Fibroblast of villous mesenchyme (primary cell): ENCODE measurements around the gene PDRG1. TPM values are rescaled to one million over a fixed set of nuclear protein-coding genes. Genes with fewer than 3 reads are reported as not detected.

Experiments used
- DNase-seq: peaks from one replicate; pipeline ENCODE4 v3.0.0-alpha.2; 2010; ENCODE audit warnings: low read depth
- H3K4me3 ChIP-seq: 2 replicates; pipeline ENCODE4 v1.5.1; 2011; ENCODE audit warnings: low read depth, mild to moderate bottlenecking, low read length
- total RNA-seq: library from RNA; depleted of rRNA; stranded (reverse); fragments of >200 nt; gene quantifications from 2 replicates; pipeline ENCODE4 v1.2.3, GENCODE V29; 2012
- TF ChIP-seq, protein P1 (sequence below): IDR thresholded peaks from 2 replicates; pipeline ENCODE4 v1.5.1; 2012; ENCODE audit warnings: low read depth, mild to moderate bottlenecking, low read length; ENCODE audit not compliant: insufficient read depth

Gene PDRG1
- total RNA-seq, 1 donor: 3.5 TPM

GRCh38 chr20:31916708-31917107, 35.1 kb downstream of the PDRG1 start:
- no peak for DNase-seq
- TF ChIP-seq, protein P1, sequence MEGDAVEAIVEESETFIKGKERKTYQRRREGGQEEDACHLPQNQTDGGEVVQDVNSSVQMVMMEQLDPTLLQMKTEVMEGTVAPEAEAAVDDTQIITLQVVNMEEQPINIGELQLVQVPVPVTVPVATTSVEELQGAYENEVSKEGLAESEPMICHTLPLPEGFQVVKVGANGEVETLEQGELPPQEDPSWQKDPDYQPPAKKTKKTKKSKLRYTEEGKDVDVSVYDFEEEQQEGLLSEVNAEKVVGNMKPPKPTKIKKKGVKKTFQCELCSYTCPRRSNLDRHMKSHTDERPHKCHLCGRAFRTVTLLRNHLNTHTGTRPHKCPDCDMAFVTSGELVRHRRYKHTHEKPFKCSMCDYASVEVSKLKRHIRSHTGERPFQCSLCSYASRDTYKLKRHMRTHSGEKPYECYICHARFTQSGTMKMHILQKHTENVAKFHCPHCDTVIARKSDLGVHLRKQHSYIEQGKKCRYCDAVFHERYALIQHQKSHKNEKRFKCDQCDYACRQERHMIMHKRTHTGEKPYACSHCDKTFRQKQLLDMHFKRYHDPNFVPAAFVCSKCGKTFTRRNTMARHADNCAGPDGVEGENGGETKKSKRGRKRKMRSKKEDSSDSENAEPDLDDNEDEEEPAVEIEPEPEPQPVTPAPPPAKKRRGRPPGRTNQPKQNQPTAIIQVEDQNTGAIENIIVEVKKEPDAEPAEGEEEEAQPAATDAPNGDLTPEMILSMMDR: no peak
- no peak overlapping the region for H3K4me3 ChIP-seq

DNA sequence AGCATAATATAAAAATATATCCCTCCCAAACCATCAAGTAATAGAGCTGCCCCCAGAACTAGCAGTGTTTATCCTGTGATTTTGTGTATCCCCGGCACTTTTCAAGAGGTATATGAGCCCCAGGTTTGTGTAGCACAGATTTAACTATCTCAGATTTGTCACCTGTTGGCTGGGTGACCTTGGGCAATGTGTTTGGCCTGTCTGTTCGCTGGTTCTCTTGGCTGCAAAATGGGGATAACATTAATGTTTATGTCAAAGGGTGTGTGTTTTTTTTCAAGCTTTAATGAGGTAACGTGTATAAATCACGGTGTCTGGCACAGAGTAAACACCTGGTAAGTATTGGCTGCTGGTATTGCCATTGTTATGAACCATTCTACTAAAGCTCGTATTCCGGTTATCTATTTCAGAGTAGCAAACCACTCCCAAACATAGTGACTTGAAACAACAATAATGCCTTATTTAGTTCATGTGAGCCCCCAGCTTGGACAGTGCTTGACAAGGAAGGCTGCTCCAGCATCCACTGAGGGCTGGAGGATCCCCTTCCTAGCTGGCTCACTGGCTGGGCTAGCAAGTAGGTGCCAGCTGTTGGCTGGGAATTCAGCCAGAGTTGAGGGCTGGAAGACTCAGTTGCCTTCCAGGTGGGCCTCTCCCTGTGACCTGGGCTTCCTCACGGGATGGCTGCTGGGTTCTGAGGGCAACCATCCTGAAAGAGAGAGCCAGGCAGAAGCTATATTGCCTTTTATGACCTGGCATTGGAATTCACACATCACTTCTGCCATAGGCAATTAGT, 36.2 kb downstream of the PDRG1 start:
- TF ChIP-seq, protein P1: no peak
- no peak overlapping the region for H3K4me3 ChIP-seq
- no peak for DNase-seq

DNA sequence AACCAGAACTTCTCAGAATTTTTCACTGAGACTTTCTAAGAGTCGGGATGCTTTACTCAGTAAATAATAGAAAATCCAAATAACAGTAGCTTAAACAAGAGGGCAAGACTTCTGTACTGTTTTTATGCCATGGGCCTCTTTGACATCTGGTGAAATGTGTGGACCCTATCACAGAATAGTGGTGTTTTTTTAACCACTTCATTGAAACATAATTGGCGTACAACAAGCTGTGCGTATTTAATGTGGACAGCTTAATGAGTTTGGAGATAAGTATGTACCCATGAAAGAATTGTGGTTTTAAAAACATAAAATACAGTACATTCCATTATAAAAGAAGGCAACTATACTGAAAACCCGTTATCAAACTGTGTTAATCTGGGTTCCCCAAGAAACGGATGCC, 37.7 kb downstream of the PDRG1 start:
- no peak for DNase-seq

GRCh38 chr20:31913431-31914157, 38.3 kb downstream of the PDRG1 start:
- DNase-seq: no peak
- TF ChIP-seq, protein P1: no peak
- no peak overlapping the region for H3K4me3 ChIP-seq

More for the DNA sequence above, 37.7 kb downstream of the PDRG1 start:
- TF ChIP-seq, protein P1: no peak
- H3K4me3 ChIP-seq: no peak overlapping the region

GRCh38 chr20:31910071-31910803, 41.6 kb downstream of the PDRG1 start:
- no peak for DNase-seq
- TF ChIP-seq, protein P1: no peak
- H3K4me3 ChIP-seq: no peak overlapping the region

- DNase-seq: no peak
- TF ChIP-seq, protein P1: no peak
- H3K4me3 ChIP-seq: no peak overlapping the region
Observed at GRCh38 chr20:31909253-31910070, 42.4 kb downstream of the PDRG1 start.
